OCI-LY7 (cell line): ENCODE results near the gene CELA3B. TPM values are rescaled to one million over a fixed set of nuclear protein-coding genes. Genes with fewer than 3 reads are reported as not detected.

ENCODE experiments used
- BruUV-seq: library from RNA; stranded (reverse); fragments of 400-500 nt; replicated peaks from 2 replicates; lab custom pipeline; 2021; lab: Mats Ljungman, UMichigan
- CTCF ChIA-PET: fragments of 300-600 bp; sonication (Branson Sonifier 250); formaldehyde crosslinking; loops from one replicate; lab custom pipeline; 2022; ENCODE audit warnings: antibody characterized with exemption; ENCODE audit not compliant: unreplicated experiment; lab: Charles Lee
- POLR2A ChIA-PET: fragments of 300-600 bp; sonication (Branson Sonifier 250); formaldehyde crosslinking; loops from one replicate; lab custom pipeline; 2022; ENCODE audit warnings: antibody characterized with exemption; lab: Charles Lee
- DNase-seq: peaks from one replicate; pipeline ENCODE4 v3.0.0-alpha.2; 2015; ENCODE audit warnings: low spot score
- H2AFZ ChIP-seq: fragments of 200-600 bp; sonication (generic), shearing (Covaris generic); 2 replicates; pipeline ENCODE4 v1.6.1; 2014; ENCODE audit warnings: mild to moderate bottlenecking, antibody characterized with exemption, low read length, moderate library complexity
- H3K27ac ChIP-seq: fragments of 200-600 bp; sonication (generic); 2 replicates; pipeline ENCODE4 v1.5.1; 2014; ENCODE audit warnings: mixed run types, low read depth, mild to moderate bottlenecking, moderate library complexity, low read length, inconsistent platforms; ENCODE audit not compliant: poor library complexity, severe bottlenecking
- H3K36me3 ChIP-seq: fragments of 200-600 bp; sonication (generic); 2 replicates; pipeline ENCODE4 v1.6.1; 2014; ENCODE audit warnings: mild to moderate bottlenecking, antibody characterized with exemption, low read length, moderate library complexity, mixed read lengths; ENCODE audit not compliant: insufficient read depth
- H3K4me1 ChIP-seq: fragments of 200-600 bp; sonication (generic); 2 replicates; pipeline ENCODE4 v1.5.1; 2014; ENCODE audit warnings: mild to moderate bottlenecking, low read length; ENCODE audit not compliant: insufficient read depth, poor library complexity, severe bottlenecking
- H3K4me2 ChIP-seq: fragments of 200-600 bp; sonication (generic); 2 replicates; pipeline ENCODE4 v1.6.1; 2014; ENCODE audit warnings: mild to moderate bottlenecking, low read length
- H3K4me3 ChIP-seq: fragments of 200-600 bp; sonication (generic); 2 replicates; pipeline ENCODE4 v1.5.1; 2014; ENCODE audit warnings: mild to moderate bottlenecking, low read depth, low read length; ENCODE audit not compliant: poor library complexity, severe bottlenecking
- H3K79me2 ChIP-seq: fragments of 200-600 bp; sonication (generic); 2 replicates; pipeline ENCODE4 v1.6.1; 2016; ENCODE audit warnings: low read depth, mild to moderate bottlenecking, low read length, moderate library complexity, mixed read lengths; ENCODE audit not compliant: insufficient read depth
- H3K9me2 ChIP-seq: fragments of 200-600 bp; sonication (generic); 2 replicates; pipeline ENCODE4 v1.6.1; 2016; ENCODE audit warnings: mild to moderate bottlenecking, low read length, mixed read lengths; ENCODE audit not compliant: insufficient read depth
- H3K9me3 ChIP-seq: fragments of 200-600 bp; sonication (generic); 2 replicates; pipeline ENCODE4 v1.6.1; 2014; ENCODE audit warnings: mild to moderate bottlenecking, mixed run types, low read length, mixed read lengths
- H4K20me1 ChIP-seq: fragments of 200-600 bp; sonication (generic); 2 replicates; pipeline ENCODE4 v1.6.1; 2014; ENCODE audit warnings: mild to moderate bottlenecking, antibody characterized with exemption, low read length, moderate library complexity, mixed read lengths; ENCODE audit not compliant: insufficient read depth
- EZH2phosphoT487 ChIP-seq: fragments of 200-600 bp; sonication (generic); IDR thresholded peaks from 2 replicates; pipeline ENCODE4 v1.6.1; 2018; ENCODE audit warnings: low read depth, borderline replicate concordance, mild to moderate bottlenecking, mixed run types, antibody characterized with exemption, low read length, moderate library complexity, mixed read lengths
- intact Hi-C: fragments of 100-400 bp; cut with micrococcal nuclease; formaldehyde crosslinking; loops from one replicate; pipeline ENCODE4 v1.10.0; 2022; ENCODE audit not compliant: unreplicated experiment
- total RNA-seq, 2 experiments: library from RNA; depleted of rRNA in 1 of 2; stranded (reverse); fragments of >200 nt in 1 of 2; shearing (Covaris generic) in 1 of 2; gene quantifications; 2 replicates each; pipeline ENCODE4 v1.2.3, GENCODE V29; 2014 to 2022
- TF ChIP-seq, protein P1 (sequence below): fragments of 200-600 bp; sonication (generic); conservative IDR thresholded peaks from 2 replicates; pipeline ENCODE4 v1.5.1; 2014; ENCODE audit warnings: mild to moderate bottlenecking, antibody characterized with exemption, low read length, moderate library complexity, mixed read lengths

Gene CELA3B
- total RNA-seq, 2 experiments from 2014 or later, result not detected

DNA sequence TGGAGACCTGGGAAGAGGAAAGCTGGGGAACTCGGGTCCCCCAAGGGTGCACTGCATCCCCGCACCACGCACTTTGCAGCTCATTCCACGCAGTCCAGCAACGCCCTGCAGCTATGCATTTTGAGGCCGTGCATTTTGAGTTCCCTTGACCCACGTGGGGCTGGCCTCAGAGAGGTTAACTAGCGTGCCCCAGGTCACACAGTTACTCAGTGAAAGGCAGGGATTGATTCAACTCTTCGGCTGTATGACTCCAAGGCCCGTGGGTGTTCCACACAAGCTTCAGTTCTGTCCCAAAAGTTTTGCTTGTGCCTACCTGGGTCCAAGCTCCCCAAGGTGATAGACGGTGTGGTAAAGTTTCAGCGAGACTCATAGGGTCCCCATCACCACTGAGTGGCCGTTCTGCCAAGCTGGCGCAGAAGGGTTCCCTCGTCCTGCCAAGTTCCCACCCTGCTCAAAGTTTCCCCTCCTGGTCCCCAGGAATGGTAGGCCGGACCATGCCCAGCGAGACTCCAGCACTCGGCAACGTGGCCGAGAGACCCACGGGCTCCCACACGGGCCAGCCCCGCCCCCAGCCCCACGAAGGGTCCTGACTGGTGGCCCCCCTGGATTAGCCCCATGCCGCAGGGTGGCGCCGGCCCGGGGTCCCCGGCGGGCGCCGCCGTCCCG lies 40.3 kb upstream of the CELA3B start:
- peak overlapping the region; percentile 48 for H3K4me3 ChIP-seq
- ChIA-PET POLR2A (no interaction called here), CTCF (no interaction called here)
- DNase-seq, result no peak
- no peaks in the 10 kb centered on the region for H3K9me2 ChIP-seq
- H3K79me2 ChIP-seq, result no peaks in the 10 kb centered on the region
- H4K20me1 ChIP-seq, result no peaks in the 10 kb centered on the region
- TF ChIP-seq, protein P1, sequence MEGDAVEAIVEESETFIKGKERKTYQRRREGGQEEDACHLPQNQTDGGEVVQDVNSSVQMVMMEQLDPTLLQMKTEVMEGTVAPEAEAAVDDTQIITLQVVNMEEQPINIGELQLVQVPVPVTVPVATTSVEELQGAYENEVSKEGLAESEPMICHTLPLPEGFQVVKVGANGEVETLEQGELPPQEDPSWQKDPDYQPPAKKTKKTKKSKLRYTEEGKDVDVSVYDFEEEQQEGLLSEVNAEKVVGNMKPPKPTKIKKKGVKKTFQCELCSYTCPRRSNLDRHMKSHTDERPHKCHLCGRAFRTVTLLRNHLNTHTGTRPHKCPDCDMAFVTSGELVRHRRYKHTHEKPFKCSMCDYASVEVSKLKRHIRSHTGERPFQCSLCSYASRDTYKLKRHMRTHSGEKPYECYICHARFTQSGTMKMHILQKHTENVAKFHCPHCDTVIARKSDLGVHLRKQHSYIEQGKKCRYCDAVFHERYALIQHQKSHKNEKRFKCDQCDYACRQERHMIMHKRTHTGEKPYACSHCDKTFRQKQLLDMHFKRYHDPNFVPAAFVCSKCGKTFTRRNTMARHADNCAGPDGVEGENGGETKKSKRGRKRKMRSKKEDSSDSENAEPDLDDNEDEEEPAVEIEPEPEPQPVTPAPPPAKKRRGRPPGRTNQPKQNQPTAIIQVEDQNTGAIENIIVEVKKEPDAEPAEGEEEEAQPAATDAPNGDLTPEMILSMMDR, result no peak
- no peak for TF ChIP-seq EZH2phosphoT487
- peak overlapping the region; percentile 57; the same call in 1 of the 2 replicates for H3K4me2 ChIP-seq
- H3K27ac ChIP-seq, result no peak overlapping the region
- peaks cover 5% of the 10 kb centered on the region for H3K4me1 ChIP-seq
- no peaks in the 10 kb centered on the region for H3K9me3 ChIP-seq
- intact Hi-C loops, result no loop called here
- no peaks in the 10 kb centered on the region for H3K36me3 ChIP-seq
- H2AFZ ChIP-seq, result no peak overlapping the region
- no TSS peak for BruUV-seq

DNA sequence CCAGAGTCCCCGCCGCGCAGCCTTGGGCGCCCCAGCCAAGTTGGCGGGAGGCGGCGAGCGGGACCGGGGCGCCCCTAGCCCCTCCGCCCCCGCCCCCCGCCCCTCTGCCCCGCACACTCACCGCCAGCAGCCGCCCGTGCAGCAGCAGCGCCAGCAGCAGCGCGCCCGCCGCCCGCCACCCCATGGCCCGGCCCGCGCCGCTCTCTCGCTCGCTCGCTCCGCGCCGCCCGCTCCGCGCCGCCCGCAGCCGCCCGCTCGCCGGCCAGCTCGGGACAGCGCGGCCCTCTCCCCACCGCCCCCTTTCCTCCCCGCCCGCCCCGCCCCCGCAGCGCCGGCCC lies 39.8 kb upstream of the CELA3B start, which contains the start of gene HSPG2:
TSS of gene HSPG2 (minus strand) at position 277 of the 338 bp plus-strand sequence. CDS start at position 184, 93 bp downstream.
- H3K4me2 ChIP-seq, result peak within 1 kb of the TSS; percentile 57
- DNase-seq, result no peak
- no peaks in the 10 kb centered on the region for H3K36me3 ChIP-seq
- intact Hi-C loops, result no loop called here
- peaks cover 5% of the 10 kb centered on the region for H3K4me1 ChIP-seq
- H4K20me1 ChIP-seq, result no peaks in the 10 kb centered on the region
- peak within 1 kb of the TSS; percentile 54 for H3K4me3 ChIP-seq
- H2AFZ ChIP-seq, result peak within 1 kb of the TSS; percentile 27; the same call in 1 of the 2 replicates
- no peak within 1 kb of the TSS for H3K27ac ChIP-seq
- TF ChIP-seq, protein P1, result no peak
- no peak for TF ChIP-seq EZH2phosphoT487
- H3K79me2 ChIP-seq, result no peaks in the 10 kb centered on the region
- no peaks in the 10 kb centered on the region for H3K9me2 ChIP-seq
- H3K9me3 ChIP-seq, result no peaks in the 10 kb centered on the region
- BruUV-seq, result no TSS peak
- ChIA-PET CTCF (no interaction called here), POLR2A (no interaction called here)
